Measurements from ENCODE around the gene RHOJ.
"Not testable (repeated sequence)": the region's sequence is repeated elsewhere in the genome, so short reads cannot be mapped to it uniquely, and the experiment has no call there.

The RHOJ gene

DNA sequence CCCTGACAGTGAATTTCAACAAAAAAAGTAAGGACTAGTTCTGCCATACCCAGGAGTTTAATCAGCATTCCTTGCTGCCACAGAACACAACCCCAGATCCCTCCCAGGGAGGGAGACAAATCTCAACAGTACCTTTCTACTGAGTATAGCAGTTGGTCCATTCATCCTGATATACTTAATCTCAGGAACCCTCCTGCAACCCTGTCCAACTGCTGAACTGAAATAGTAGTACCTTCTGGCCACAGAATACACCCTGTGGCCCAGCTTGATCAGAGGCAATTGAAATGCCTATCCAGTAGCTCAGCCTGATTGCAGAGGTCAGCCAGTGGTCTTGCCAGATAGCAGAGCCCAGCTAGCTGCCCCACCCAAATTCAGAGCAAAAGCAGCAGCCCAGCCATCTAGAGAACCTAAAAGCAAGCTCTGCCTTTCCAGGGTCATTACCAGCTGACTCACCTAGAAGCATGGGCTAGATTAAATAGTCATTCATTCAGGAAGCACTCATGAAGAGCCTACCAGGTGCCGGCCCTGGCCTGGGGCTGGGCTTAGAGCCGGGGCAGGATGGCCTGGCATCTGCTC, 40.0 kb upstream of the RHOJ start:
- no peak overlapping the region for H3K9ac ChIP-seq
- no peak overlapping the region for H3K4me2 ChIP-seq
- H3K27me3 ChIP-seq (ENCODE audit: insufficient read depth, low read depth): no peaks in the 10 kb centered on the region
- no peak overlapping the region for H3K27ac ChIP-seq
- no peak overlapping the region for H3K4me3 ChIP-seq (IDR thresholded peaks at IDR 0.05; ENCODE audit: insufficient read depth, low read depth, low read length)
- no peaks in the 10 kb centered on the region for H3K36me3 ChIP-seq (ENCODE audit: insufficient read depth)
- H2AFZ ChIP-seq (ENCODE audit: low read depth): no peak overlapping the region
- H4K20me1 ChIP-seq (ENCODE audit: insufficient read depth): no peaks in the 10 kb centered on the region
- H3K79me2 ChIP-seq (ENCODE audit: insufficient read depth, low read depth): no peaks in the 10 kb centered on the region
- TF ChIP-seq, protein P1, sequence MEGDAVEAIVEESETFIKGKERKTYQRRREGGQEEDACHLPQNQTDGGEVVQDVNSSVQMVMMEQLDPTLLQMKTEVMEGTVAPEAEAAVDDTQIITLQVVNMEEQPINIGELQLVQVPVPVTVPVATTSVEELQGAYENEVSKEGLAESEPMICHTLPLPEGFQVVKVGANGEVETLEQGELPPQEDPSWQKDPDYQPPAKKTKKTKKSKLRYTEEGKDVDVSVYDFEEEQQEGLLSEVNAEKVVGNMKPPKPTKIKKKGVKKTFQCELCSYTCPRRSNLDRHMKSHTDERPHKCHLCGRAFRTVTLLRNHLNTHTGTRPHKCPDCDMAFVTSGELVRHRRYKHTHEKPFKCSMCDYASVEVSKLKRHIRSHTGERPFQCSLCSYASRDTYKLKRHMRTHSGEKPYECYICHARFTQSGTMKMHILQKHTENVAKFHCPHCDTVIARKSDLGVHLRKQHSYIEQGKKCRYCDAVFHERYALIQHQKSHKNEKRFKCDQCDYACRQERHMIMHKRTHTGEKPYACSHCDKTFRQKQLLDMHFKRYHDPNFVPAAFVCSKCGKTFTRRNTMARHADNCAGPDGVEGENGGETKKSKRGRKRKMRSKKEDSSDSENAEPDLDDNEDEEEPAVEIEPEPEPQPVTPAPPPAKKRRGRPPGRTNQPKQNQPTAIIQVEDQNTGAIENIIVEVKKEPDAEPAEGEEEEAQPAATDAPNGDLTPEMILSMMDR (conservative IDR thresholded peaks at IDR 0.05; ENCODE audit: low read depth, low read length): no peak
- H3K4me1 ChIP-seq (ENCODE audit: low read depth, poor library complexity, severe bottlenecking): no peaks in the 10 kb centered on the region

DNA sequence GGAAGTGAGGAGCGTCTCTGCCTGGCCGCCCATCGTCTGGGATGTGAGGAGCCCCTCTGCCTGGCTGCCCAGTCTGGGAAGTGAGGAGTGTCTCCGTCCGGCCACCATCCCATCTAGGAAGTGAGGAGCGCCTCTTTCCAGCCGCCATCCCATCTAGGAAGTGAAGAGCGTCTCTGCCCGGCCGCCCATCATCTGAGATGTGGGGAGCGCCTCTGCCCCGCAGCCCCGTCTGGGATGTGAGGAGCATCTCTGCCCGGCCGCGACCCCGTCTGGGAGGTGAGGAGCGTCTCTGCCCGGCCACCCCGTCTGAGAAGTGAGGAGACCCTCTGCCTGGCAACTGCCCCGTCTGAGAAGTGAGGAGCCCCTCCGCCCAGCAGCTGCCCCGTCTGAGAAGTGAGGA, 39.0 kb upstream of the RHOJ start:
- not testable (repeated sequence) for H2AFZ ChIP-seq (ENCODE audit: low read depth); H3K79me2 ChIP-seq (ENCODE audit: insufficient read depth, low read depth); H3K27me3 ChIP-seq (ENCODE audit: insufficient read depth, low read depth); H4K20me1 ChIP-seq (ENCODE audit: insufficient read depth); H3K36me3 ChIP-seq (ENCODE audit: insufficient read depth); H3K4me2 ChIP-seq; H3K9ac ChIP-seq; H3K27ac ChIP-seq; H3K4me3 ChIP-seq (IDR thresholded peaks at IDR 0.05; ENCODE audit: insufficient read depth, low read depth, low read length); H3K4me1 ChIP-seq (ENCODE audit: low read depth, poor library complexity, severe bottlenecking)

DNA sequence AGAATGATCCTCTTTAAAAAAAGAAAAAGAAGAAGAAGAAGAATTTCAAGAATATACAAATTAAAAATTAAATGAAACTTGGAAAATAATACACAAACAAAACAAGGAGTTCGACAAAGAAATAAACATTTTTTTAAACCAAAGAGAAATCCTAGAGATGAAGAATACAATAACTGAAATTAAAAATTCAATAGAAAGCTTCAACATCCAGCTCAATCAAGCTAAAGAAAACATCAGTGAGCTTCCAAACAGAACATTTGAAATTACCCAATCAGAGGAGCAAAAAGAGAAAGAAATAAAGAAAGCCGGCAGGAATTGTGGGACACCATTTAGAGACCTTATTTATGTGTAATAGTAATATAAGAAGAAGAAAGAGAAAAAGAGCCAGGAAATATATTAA, 37.2 kb upstream of the RHOJ start:
- TF ChIP-seq, protein P1 (conservative IDR thresholded peaks at IDR 0.05; ENCODE audit: low read depth, low read length): no peak
- Histone ChIP-seq H3K27me3 (ENCODE audit: insufficient read depth, low read depth) (no peaks in the 10 kb centered on the region), H2AFZ (ENCODE audit: low read depth) (no peak overlapping the region), H4K20me1 (ENCODE audit: insufficient read depth) (no peaks in the 10 kb centered on the region), H3K79me2 (ENCODE audit: insufficient read depth, low read depth) (no peaks in the 10 kb centered on the region), H3K9ac (no peak overlapping the region), H3K4me3 (IDR thresholded peaks at IDR 0.05; ENCODE audit: insufficient read depth, low read depth, low read length) (no peak overlapping the region), H3K4me2 (no peak overlapping the region), H3K27ac (no peak overlapping the region), H3K4me1 (ENCODE audit: low read depth, poor library complexity, severe bottlenecking) (no peaks in the 10 kb centered on the region), H3K36me3 (ENCODE audit: insufficient read depth) (no peaks in the 10 kb centered on the region)

DNA sequence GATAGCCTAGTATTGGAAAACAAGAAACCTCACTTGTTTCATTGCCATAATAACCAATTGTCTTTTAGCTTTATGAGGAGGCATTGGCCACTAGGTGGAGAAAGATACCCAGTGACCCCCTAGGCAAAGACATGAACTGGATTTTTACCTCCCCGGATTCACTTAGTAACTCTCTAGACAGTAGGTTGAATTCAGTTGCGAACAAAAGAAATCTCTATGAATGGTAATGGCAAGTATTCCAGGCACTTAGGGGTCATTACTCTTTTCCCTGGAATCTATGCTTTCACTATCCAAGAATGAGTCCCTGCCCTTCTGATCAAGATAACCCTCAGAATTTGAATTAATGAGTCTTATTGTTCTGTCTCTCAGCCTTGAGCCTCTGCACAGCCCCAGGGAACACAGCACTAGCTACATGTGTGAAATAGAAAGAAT, 29.5 kb upstream of the RHOJ start:
- no peak overlapping the region for H3K9ac ChIP-seq
- H3K36me3 ChIP-seq (ENCODE audit: insufficient read depth): no peaks in the 10 kb centered on the region
- H4K20me1 ChIP-seq (ENCODE audit: insufficient read depth): no peaks in the 10 kb centered on the region
- H3K27me3 ChIP-seq (ENCODE audit: insufficient read depth, low read depth): no peaks in the 10 kb centered on the region
- H3K4me3 ChIP-seq (IDR thresholded peaks at IDR 0.05; ENCODE audit: insufficient read depth, low read depth, low read length): no peak overlapping the region
- H3K4me2 ChIP-seq: no peak overlapping the region
- H3K27ac ChIP-seq: no peak overlapping the region
- TF ChIP-seq, protein P1 (conservative IDR thresholded peaks at IDR 0.05; ENCODE audit: low read depth, low read length): 0 out of 2 replicates have a peak, but pooled peaks have one; percentile 30
- H3K79me2 ChIP-seq (ENCODE audit: insufficient read depth, low read depth): no peaks in the 10 kb centered on the region
- no peak overlapping the region for H2AFZ ChIP-seq (ENCODE audit: low read depth)
- H3K4me1 ChIP-seq (ENCODE audit: low read depth, poor library complexity, severe bottlenecking): no peaks in the 10 kb centered on the region

DNA sequence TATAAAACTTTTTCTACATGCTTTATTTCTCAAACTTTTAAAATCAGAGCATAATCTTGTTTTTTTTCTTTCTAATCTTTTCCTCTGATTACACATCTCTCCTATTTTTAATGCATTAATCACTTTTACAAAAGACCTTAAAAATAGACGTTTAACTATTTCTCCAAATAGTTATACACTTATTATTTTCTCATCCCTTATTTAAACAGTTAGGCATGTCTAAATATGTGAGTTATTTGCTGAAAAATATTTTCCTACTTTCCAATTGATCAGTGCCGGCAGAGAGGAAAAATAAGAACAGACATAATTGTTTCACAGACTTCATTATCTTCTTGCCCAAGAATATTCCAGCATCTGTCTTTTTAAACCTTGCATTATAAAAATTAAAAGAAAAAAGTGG, 28.7 kb upstream of the RHOJ start:
- no peak overlapping the region for H3K27ac ChIP-seq
- H3K27me3 ChIP-seq (ENCODE audit: insufficient read depth, low read depth): no peaks in the 10 kb centered on the region
- H3K9ac ChIP-seq: no peak overlapping the region
- H3K36me3 ChIP-seq (ENCODE audit: insufficient read depth): no peaks in the 10 kb centered on the region
- TF ChIP-seq, protein P1 (conservative IDR thresholded peaks at IDR 0.05; ENCODE audit: low read depth, low read length): no peak
- no peaks in the 10 kb centered on the region for H4K20me1 ChIP-seq (ENCODE audit: insufficient read depth)
- no peaks in the 10 kb centered on the region for H3K4me1 ChIP-seq (ENCODE audit: low read depth, poor library complexity, severe bottlenecking)
- no peaks in the 10 kb centered on the region for H3K79me2 ChIP-seq (ENCODE audit: insufficient read depth, low read depth)
- no peak overlapping the region for H2AFZ ChIP-seq (ENCODE audit: low read depth)
- H3K4me2 ChIP-seq: no peak overlapping the region
- H3K4me3 ChIP-seq (IDR thresholded peaks at IDR 0.05; ENCODE audit: insufficient read depth, low read depth, low read length): no peak overlapping the region

Data from KMS-11 (cell line).